ENCODE results near the gene PEX5L. TPM values are rescaled to one million over a fixed set of nuclear protein-coding genes. Genes with fewer than 3 reads are reported as not detected.

Gene PEX5L
- total RNA-seq, 2 experiments from 2014 or later, result not detected

DNA sequence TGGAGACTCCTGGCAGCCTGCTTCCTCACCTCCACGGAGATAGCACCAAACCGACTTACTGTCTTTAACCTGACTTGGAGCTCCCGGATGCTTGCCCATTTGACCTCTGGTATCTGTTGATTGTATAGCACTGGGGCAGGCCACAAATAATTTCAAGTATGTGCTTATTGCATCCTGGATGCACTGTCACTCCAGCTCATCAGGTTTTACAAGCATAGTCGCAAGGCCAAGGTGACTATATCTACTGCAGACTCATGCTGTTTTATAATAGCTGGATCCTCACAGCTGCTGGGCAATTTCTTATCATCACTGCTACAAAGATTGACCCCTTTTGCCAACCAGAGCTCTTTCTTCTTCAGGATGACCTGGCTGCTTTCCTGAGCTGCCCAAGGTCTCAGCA, 45.6 kb downstream of the PEX5L start:
- POLR2A ChIA-PET, result no interaction called here
- H3K27me3 Mint-ChIP-seq, result no peaks in the 10 kb centered on the region
- no peak for ATAC-seq (ENCODE audit: low read depth)
- no peak overlapping the region for H3K4me3 Mint-ChIP-seq
- H3K36me3 Mint-ChIP-seq, result no peaks in the 10 kb centered on the region
- no peak for DNase-seq
- H3K27ac Mint-ChIP-seq, result no peak overlapping the region
- no peaks in the 10 kb centered on the region for H3K4me1 Mint-ChIP-seq
- no peaks in the 10 kb centered on the region for H3K9me3 Mint-ChIP-seq

DNA sequence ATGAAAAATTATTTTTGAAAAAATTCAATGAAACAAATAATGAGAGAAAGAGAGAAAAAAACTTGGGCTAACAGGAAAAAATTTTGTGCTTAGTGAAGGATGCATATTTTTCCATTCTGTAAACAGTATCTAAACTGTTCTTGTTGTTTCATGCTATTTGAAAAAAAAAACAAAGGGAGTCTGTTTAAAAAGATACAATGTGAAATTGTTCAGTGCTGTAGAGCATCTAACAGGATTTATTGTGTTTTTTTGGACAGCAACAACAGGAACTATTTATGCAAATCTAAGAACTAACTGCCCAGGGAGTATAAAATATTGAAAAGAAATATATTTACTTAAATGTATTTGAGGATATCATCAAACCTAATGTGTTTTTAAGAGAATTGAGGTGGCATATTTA, 55.1 kb downstream of the PEX5L start:
- Mint-ChIP-seq H3K27me3 (peaks cover 4% of the 10 kb centered on the region), H3K4me3 (no peak overlapping the region), H3K4me1 (no peaks in the 10 kb centered on the region), H3K9me3 (no peaks in the 10 kb centered on the region), H3K27ac (no peak overlapping the region), H3K36me3 (no peaks in the 10 kb centered on the region)
- ATAC-seq (ENCODE audit: low read depth) (no peak), DNase-seq (no peak)
- POLR2A ChIA-PET, result no interaction called here

GRCh38 chr3:179977356-179977755, 59.4 kb downstream of the PEX5L start:
- H3K9me3 Mint-ChIP-seq, result no peaks in the 10 kb centered on the region
- no peak overlapping the region for H3K4me3 Mint-ChIP-seq
- no peaks in the 10 kb centered on the region for H3K36me3 Mint-ChIP-seq
- peaks cover 5% of the 10 kb centered on the region for H3K27me3 Mint-ChIP-seq
- H3K4me1 Mint-ChIP-seq, result peaks cover 4% of the 10 kb centered on the region
- ATAC-seq (ENCODE audit: low read depth), result no peak
- DNase-seq, result no peak
- POLR2A ChIA-PET, result no interaction called here
- no peak overlapping the region for H3K27ac Mint-ChIP-seq

DNA sequence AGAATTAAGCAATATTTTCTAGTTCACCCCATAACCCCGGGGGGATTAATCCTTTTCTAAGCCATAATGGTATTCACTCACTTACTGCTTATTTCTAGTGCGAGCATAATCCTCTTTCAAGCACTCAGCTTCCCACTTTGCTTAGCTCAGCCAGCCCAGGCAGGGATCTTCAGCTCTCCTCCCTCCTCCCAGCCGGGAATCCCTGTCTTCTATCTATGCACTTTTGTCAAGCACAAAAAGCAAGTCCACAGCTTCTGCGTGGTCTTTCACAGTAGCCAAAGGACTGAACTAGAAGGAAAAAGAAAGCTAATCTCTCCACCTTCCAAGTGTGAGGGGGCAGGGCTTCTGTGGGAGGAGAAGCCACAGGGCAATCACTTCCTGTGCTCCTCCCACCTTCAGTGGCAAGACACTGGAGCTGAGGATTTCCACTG, 62.8 kb downstream of the PEX5L start:
- H3K4me3 Mint-ChIP-seq, result no peak overlapping the region
- DNase-seq (no peak), ATAC-seq (ENCODE audit: low read depth) (no peak)
- H3K27me3 Mint-ChIP-seq, result peaks cover 23% of the 10 kb centered on the region
- H3K4me1 Mint-ChIP-seq, result peaks cover 4% of the 10 kb centered on the region
- POLR2A ChIA-PET, result no interaction called here
- H3K27ac Mint-ChIP-seq, result peak overlapping the region; percentile 49
- no peaks in the 10 kb centered on the region for H3K9me3 Mint-ChIP-seq
- no peaks in the 10 kb centered on the region for H3K36me3 Mint-ChIP-seq

GRCh38 chr3:179972881-179973423, 63.8 kb downstream of the PEX5L start:
- no peak for ATAC-seq (ENCODE audit: low read depth)
- DNase-seq, result no peak
- no peaks in the 10 kb centered on the region for H3K36me3 Mint-ChIP-seq
- POLR2A ChIA-PET, result no interaction called here
- H3K27ac Mint-ChIP-seq, result no peak overlapping the region
- H3K4me1 Mint-ChIP-seq, result peaks cover 4% of the 10 kb centered on the region
- no peaks in the 10 kb centered on the region for H3K9me3 Mint-ChIP-seq
- H3K27me3 Mint-ChIP-seq, result peaks cover 23% of the 10 kb centered on the region
- H3K4me3 Mint-ChIP-seq, result no peak overlapping the region

DNA sequence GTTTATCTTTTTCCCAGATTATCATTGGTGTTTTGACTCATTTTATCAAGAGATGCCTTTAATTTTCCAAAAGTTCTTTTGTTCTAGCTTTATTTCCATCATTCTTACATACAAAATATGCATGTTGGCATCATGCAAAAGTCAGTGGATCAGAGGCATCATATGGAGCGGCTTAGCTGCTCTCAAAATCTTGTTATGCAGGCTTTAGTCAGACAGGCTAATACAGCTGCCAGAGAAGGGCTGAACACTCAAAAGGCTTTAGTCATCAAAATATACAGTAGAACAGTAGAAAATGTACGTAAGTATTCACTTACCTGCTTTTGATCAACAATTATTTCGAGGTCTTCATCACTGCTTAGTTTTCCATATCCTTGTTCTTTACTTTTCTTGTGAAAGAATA, 65.5 kb downstream of the PEX5L start:
- H3K9me3 Mint-ChIP-seq, result no peaks in the 10 kb centered on the region
- H3K4me1 Mint-ChIP-seq, result peaks cover 4% of the 10 kb centered on the region
- no peak overlapping the region for H3K4me3 Mint-ChIP-seq
- ATAC-seq (ENCODE audit: low read depth) (no peak), DNase-seq (no peak)
- POLR2A ChIA-PET, result no interaction called here
- H3K27me3 Mint-ChIP-seq, result peaks cover 23% of the 10 kb centered on the region
- no peaks in the 10 kb centered on the region for H3K36me3 Mint-ChIP-seq
- H3K27ac Mint-ChIP-seq, result no peak overlapping the region

DNA sequence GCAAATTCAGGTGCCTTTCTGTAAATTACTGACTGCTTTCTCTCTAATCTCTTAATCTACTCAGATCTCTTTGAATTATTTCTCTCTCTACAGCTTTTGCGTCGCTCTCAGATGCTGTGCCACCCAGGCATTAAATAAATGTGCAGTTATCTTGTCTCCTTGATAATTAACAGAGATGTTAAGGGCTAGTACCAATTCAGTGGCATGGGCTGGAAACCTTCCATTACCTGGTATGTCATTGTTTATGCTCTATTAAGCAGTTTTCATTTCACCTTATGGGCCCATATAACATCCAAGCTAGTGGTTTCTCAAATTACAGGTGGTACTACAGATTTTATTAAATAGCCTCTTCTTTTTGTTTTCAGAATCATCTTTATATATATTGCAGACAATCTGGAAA, 66.0 kb downstream of the PEX5L start:
- DNase-seq (no peak), ATAC-seq (ENCODE audit: low read depth) (no peak)
- Mint-ChIP-seq H3K36me3 (no peaks in the 10 kb centered on the region), H3K4me1 (peaks cover 4% of the 10 kb centered on the region), H3K27me3 (peaks cover 20% of the 10 kb centered on the region), H3K4me3 (no peak overlapping the region), H3K9me3 (no peaks in the 10 kb centered on the region), H3K27ac (no peak overlapping the region)
- POLR2A ChIA-PET, result no interaction called here

DNA sequence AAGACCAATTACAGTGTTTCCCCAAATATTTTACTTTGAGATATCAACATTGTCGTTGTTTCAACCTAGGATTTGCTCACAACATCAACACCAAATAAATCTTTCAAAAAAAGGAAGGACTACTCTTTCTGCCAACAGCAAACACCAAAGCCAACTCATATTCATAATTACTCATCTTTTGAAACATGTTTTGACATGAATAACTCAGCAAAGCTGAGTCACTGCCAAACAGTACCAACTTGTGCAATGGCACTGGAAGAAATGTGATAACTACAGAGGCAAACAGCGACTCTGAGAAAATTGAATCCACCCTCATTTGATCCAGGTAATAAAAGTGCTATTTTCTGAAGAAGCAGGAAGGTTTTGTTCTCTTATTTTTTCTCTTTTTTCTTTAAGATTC, 67.2 kb downstream of the PEX5L start:
- H3K36me3 Mint-ChIP-seq, result no peaks in the 10 kb centered on the region
- ATAC-seq (ENCODE audit: low read depth) (no peak), DNase-seq (no peak)
- POLR2A ChIA-PET, result no interaction called here
- H3K9me3 Mint-ChIP-seq, result no peaks in the 10 kb centered on the region
- H3K4me3 Mint-ChIP-seq, result no peak overlapping the region
- no peak overlapping the region for H3K27ac Mint-ChIP-seq
- peaks cover 21% of the 10 kb centered on the region for H3K27me3 Mint-ChIP-seq
- peaks cover 4% of the 10 kb centered on the region for H3K4me1 Mint-ChIP-seq

DNA sequence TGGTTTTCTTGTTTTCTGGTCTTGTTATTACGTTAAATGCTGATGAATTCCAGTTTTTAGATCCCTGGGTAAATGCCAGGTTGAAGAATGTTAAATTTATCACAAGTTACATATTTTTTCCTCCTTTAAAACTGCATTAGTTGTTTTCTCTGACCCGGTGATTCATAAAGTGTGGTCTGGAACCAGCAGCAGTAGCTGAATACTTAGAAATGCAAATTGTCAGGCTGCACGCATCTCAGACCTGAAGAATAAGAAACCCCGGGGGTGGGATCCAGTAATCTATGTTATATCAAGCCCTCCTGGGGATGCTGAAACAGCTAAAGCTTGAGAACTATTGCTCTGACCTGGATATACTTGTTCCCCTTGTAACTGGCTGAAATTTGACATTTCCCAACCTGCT, 69.1 kb downstream of the PEX5L start:
- POLR2A ChIA-PET, result no interaction called here
- DNase-seq, result no peak
- Mint-ChIP-seq H3K36me3 (no peaks in the 10 kb centered on the region), H3K9me3 (no peaks in the 10 kb centered on the region), H3K4me1 (no peaks in the 10 kb centered on the region), H3K27ac (no peak overlapping the region), H3K4me3 (no peak overlapping the region), H3K27me3 (peaks cover 25% of the 10 kb centered on the region)
- ATAC-seq (ENCODE audit: low read depth), result no peak

DNA sequence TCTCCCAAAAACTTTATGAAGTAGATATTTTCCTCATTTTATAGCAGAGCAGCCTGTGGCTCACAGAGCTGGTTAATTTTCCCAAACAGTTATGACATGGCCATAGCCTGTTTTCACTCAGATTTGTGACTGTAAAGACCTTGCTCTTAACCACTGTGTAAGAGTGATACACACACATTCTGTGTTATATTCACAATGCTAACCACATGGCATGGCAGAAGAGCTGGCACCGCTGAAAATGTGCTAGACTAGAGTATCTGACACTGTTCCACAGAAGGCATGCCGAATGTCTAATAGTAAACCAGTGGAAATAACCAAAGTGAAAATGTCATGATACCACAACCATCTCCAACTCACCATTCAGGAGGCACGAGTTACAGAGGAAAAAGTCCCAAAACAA, 71.8 kb downstream of the PEX5L start:
- H3K4me3 Mint-ChIP-seq, result no peak overlapping the region
- peaks cover 5% of the 10 kb centered on the region for H3K4me1 Mint-ChIP-seq
- DNase-seq, result no peak
- peaks cover 2% of the 10 kb centered on the region for H3K36me3 Mint-ChIP-seq
- peaks cover 22% of the 10 kb centered on the region for H3K27me3 Mint-ChIP-seq
- ATAC-seq (ENCODE audit: low read depth), result no peak
- POLR2A ChIA-PET, result no interaction called here
- H3K27ac Mint-ChIP-seq, result no peak overlapping the region
- H3K9me3 Mint-ChIP-seq, result no peaks in the 10 kb centered on the region

GRCh38 chr3:179962629-179963387, 73.9 kb downstream of the PEX5L start:
- peaks cover 5% of the 10 kb centered on the region for H3K4me1 Mint-ChIP-seq
- POLR2A ChIA-PET, result no interaction called here
- no peak overlapping the region for H3K27ac Mint-ChIP-seq
- no peaks in the 10 kb centered on the region for H3K9me3 Mint-ChIP-seq
- DNase-seq, result no peak
- ATAC-seq (ENCODE audit: low read depth), result no peak
- H3K27me3 Mint-ChIP-seq, result peaks cover 24% of the 10 kb centered on the region
- H3K4me3 Mint-ChIP-seq, result no peak overlapping the region
- H3K36me3 Mint-ChIP-seq, result peaks cover 2% of the 10 kb centered on the region

- Mint-ChIP-seq H3K27ac (no peak overlapping the region), H3K4me1 (peaks cover 11% of the 10 kb centered on the region), H3K27me3 (peaks cover 25% of the 10 kb centered on the region), H3K36me3 (peaks cover 2% of the 10 kb centered on the region), H3K9me3 (no peaks in the 10 kb centered on the region), H3K4me3 (no peak overlapping the region)
- POLR2A ChIA-PET, result no interaction called here
- DNase-seq (no peak), ATAC-seq (ENCODE audit: low read depth) (no peak)
Observed at GRCh38 chr3:179961703-179962078, 75.0 kb downstream of the PEX5L start.

- Mint-ChIP-seq H3K27me3 (peaks cover 25% of the 10 kb centered on the region), H3K4me1 (peaks cover 11% of the 10 kb centered on the region), H3K4me3 (no peak overlapping the region), H3K36me3 (peaks cover 2% of the 10 kb centered on the region), H3K27ac (no peak overlapping the region), H3K9me3 (no peaks in the 10 kb centered on the region)
- POLR2A ChIA-PET, result no interaction called here
- ATAC-seq (ENCODE audit: low read depth), result no peak
- no peak for DNase-seq
Observed at GRCh38 chr3:179961071-179961702, 75.5 kb downstream of the PEX5L start.

DNA sequence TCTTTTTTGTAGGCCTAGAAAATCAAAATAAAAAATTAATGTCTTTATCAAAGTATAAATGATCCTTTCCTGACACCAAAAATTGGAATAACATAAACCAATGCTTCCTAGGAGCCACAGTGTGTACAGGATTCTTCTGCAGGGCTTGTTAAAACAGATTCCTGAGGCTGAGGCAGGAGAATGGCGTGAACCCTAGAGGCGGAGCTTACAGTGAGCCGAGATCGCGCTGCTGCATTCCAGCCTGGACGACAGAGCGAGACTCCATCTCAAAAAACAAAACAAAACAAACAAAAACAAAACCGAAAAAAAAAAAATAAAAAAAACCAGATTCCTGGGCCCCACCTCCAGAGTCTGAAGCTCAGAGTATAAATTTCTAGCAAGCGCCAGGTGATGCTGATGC, 78.0 kb downstream of the PEX5L start:
- Mint-ChIP-seq H3K4me1 (peaks cover 13% of the 10 kb centered on the region), H3K4me3 (no peak overlapping the region), H3K9me3 (no peaks in the 10 kb centered on the region), H3K27me3 (peaks cover 20% of the 10 kb centered on the region), H3K36me3 (peaks cover 2% of the 10 kb centered on the region), H3K27ac (no peak overlapping the region)
- DNase-seq, result no peak
- ATAC-seq (ENCODE audit: low read depth), result no peak
- POLR2A ChIA-PET, result no interaction called here

Data from activated naive CD8-positive, alpha-beta T cell treated with anti-CD3 and anti-CD28 coated beads, Interleukin-2, amount 10 ng/mL, durations not matched to agents 7 days and 5 days (primary cell).